ENCODE measurements around the gene NRN1L.

GRCh38 chr16:67885976-67886375, 1.3 kb downstream of the NRN1L start:
- TF ChIP-seq CTCF (IDR thresholded peaks at IDR 0.05) = no peak
- TF ChIP-seq POLR2A (IDR thresholded peaks at IDR 0.05) = no peak

Measured in gastroesophageal sphincter (tissue), 3 donors.